Common myeloid progenitor, CD34-positive (primary cell): ENCODE results near the gene MEGF11.

Experiments
- CTCF ChIA-PET: fragments of 350-600 bp; sonication (Branson Sonifier 250); formaldehyde crosslinking; loops from one replicate; lab custom pipeline; 2021; ENCODE audit warnings: antibody characterized with exemption; lab: Charles Lee
- POLR2A ChIA-PET: fragments of 350-600 bp; sonication (Branson Sonifier 250); formaldehyde crosslinking; loops from one replicate; lab custom pipeline; 2021; ENCODE audit warnings: antibody characterized with exemption; lab: Charles Lee
- DNase-seq, 3 donors: peaks; one replicate each; pipeline versions ENCODE4 v3.0.0 to v3.0.0-alpha.2; 2013
- H3K27ac ChIP-seq, 2 experiments: 1 replicate in 1 of 2; 2 replicates in 1 of 2; pipeline ENCODE4 v1.7.0; 2013; ENCODE audit warnings: inconsistent platforms in 2 of 2, low read length in 2 of 2, mild to moderate bottlenecking in 2 of 2, low read depth in 1 of 2, moderate library complexity in 1 of 2; ENCODE audit not compliant: severe bottlenecking in 2 of 2, insufficient read depth in 1 of 2, poor library complexity in 1 of 2
- H3K27me3 ChIP-seq, 5 experiments: replicated peaks in 2 of 5; 1 replicate in 3 of 5; 2 replicates in 2 of 5; pipeline versions ENCODE4 v1.6.1 to v1.7.0; 2013; ENCODE audit warnings: low read length in 4 of 5, mild to moderate bottlenecking in 2 of 5, moderate library complexity in 2 of 5, inconsistent platforms in 1 of 5; ENCODE audit not compliant: insufficient read depth in 5 of 5, control insufficient read depth in 4 of 5
- H3K36me3 ChIP-seq, 4 experiments: 1 replicate in 2 of 4; 2 replicates in 2 of 4; pipeline versions ENCODE4 v1.6.1 to v1.7.0; 2013; ENCODE audit warnings: low read length in 3 of 4, control low read depth in 1 of 4, mild to moderate bottlenecking in 1 of 4; ENCODE audit not compliant: control insufficient read depth in 4 of 4, insufficient read depth in 4 of 4
- H3K4me1 ChIP-seq, 4 experiments: 1 replicate in 3 of 4; 2 replicates in 1 of 4; pipeline versions ENCODE4 v1.6.1 to v1.7.1; 2013; ENCODE audit warnings: low read length in 3 of 4, mild to moderate bottlenecking in 3 of 4, control low read depth in 1 of 4, inconsistent platforms in 1 of 4, moderate library complexity in 1 of 4; ENCODE audit not compliant: control insufficient read depth in 4 of 4, insufficient read depth in 4 of 4; ENCODE audit errors: control extremely low read depth in 1 of 4
- H3K4me3 ChIP-seq, 7 experiments: 1 replicate in 4 of 7; 2 replicates in 3 of 7; pipeline versions ENCODE4 v1.5.1 to v1.7.0; 2013; ENCODE audit warnings: mild to moderate bottlenecking in 7 of 7, low read length in 6 of 7, moderate library complexity in 6 of 7, inconsistent platforms in 2 of 7, low read depth in 2 of 7, control low read depth in 1 of 7; ENCODE audit not compliant: insufficient read depth in 4 of 7, control insufficient read depth in 1 of 7; ENCODE audit errors: extremely low read depth in 1 of 7
- H3K9me3 ChIP-seq, 5 experiments: 1 replicate in 4 of 5; 2 replicates in 1 of 5; pipeline versions ENCODE4 v1.6.1 to v1.7.1; 2013; ENCODE audit warnings: low read length in 4 of 5, mild to moderate bottlenecking in 2 of 5, inconsistent platforms in 1 of 5, low read depth in 1 of 5, moderate library complexity in 1 of 5; ENCODE audit not compliant: control insufficient read depth in 4 of 5, insufficient read depth in 2 of 5; ENCODE audit errors: control extremely low read depth in 1 of 5
- WGBS: methylation state at CpG from one replicate; pipeline ENCODE4 v1.1.5; 2013; ENCODE audit not compliant: insufficient coverage; 5-methylcytosine and 5-hydroxymethylcytosine counted together

Gene MEGF11

GRCh38 chr15:66171841-66172240 is 81.7 kb downstream of the MEGF11 start:
- H3K9me3 ChIP-seq = no peaks in the 10 kb centered on the region
- WGBS = 96% methylated on average over 13 of the region's 13 CpGs
- peaks cover 0 to 5% (median 0%) of the 10 kb centered on the region in 5 experiments for H3K27me3 ChIP-seq
- H3K27ac ChIP-seq = no peak overlapping the region
- no peak for DNase-seq
- ChIA-PET CTCF (interaction anchor here (2.0 kb wide), 1 partner anchor 11 kb away, joined by 5 read pairs; no protein-coding TSS in a partner anchor), POLR2A (no interaction called here)
- no peak overlapping the region for H3K4me3 ChIP-seq
- H3K36me3 ChIP-seq = no peaks in the 10 kb centered on the region
- H3K4me1 ChIP-seq = no peaks in the 10 kb centered on the region

GRCh38 chr15:66170716-66171115 is 82.8 kb downstream of the MEGF11 start:
- H3K36me3 ChIP-seq = no peaks in the 10 kb centered on the region
- H3K27ac ChIP-seq = no peak overlapping the region
- no peak for DNase-seq
- H3K27me3 ChIP-seq = peaks cover 0 to 5% (median 0%) of the 10 kb centered on the region in 5 experiments
- no peaks in the 10 kb centered on the region for H3K9me3 ChIP-seq
- CTCF ChIA-PET = interaction anchor here (2.0 kb wide), 2 partner anchors 10 to 20 kb away, joined by 5 to 9 read pairs; no protein-coding TSS in a partner anchor
- no peak overlapping the region for H3K4me3 ChIP-seq
- POLR2A ChIA-PET = no interaction called here
- 96% methylated on average over 4 of the region's 5 CpGs for WGBS
- no peaks in the 10 kb centered on the region for H3K4me1 ChIP-seq

GRCh38 chr15:66170042-66170441 is 83.5 kb downstream of the MEGF11 start:
- Histone ChIP-seq H3K4me3 (no peak overlapping the region), H3K36me3 (no peaks in the 10 kb centered on the region), H3K4me1 (no peaks in the 10 kb centered on the region), H3K9me3 (no peaks in the 10 kb centered on the region), H3K27me3 (peaks cover 0 to 5% (median 0%) of the 10 kb centered on the region in 5 experiments), H3K27ac (no peak overlapping the region)
- CTCF ChIA-PET = interaction anchor here (2.0 kb wide), 2 partner anchors 9 to 21 kb away, joined by 5 to 9 read pairs; no protein-coding TSS in a partner anchor
- no peak for DNase-seq
- POLR2A ChIA-PET = interaction anchor here (0.6 kb wide), 3 partner anchors 18 to 108 kb away, joined by 3 to 6 read pairs (median 5); no protein-coding TSS in a partner anchor
- no CpG with 5 or more reads among the region's 4 CpGs for WGBS

GRCh38 chr15:66169625-66170024 is 83.9 kb downstream of the MEGF11 start:
- H3K4me3 ChIP-seq = no peak overlapping the region
- H3K36me3 ChIP-seq = no peaks in the 10 kb centered on the region
- H3K27me3 ChIP-seq = peaks cover 0 to 5% (median 0%) of the 10 kb centered on the region in 5 experiments
- 97% methylated on average over 13 of the region's 13 CpGs for WGBS
- H3K9me3 ChIP-seq = no peaks in the 10 kb centered on the region
- CTCF ChIA-PET = interaction anchor here (2.0 kb wide), 1 partner anchor 21 kb away, joined by 9 read pairs; no protein-coding TSS in a partner anchor
- POLR2A ChIA-PET = interaction anchor here (0.6 kb wide), 3 partner anchors 18 to 108 kb away, joined by 3 to 6 read pairs (median 5); no protein-coding TSS in a partner anchor
- no peak for DNase-seq
- no peaks in the 10 kb centered on the region for H3K4me1 ChIP-seq
- no peak overlapping the region for H3K27ac ChIP-seq

- WGBS = 97% methylated on average over 12 of the region's 12 CpGs
- no peak overlapping the region for H3K4me3 ChIP-seq
- POLR2A ChIA-PET = no interaction called here
- H3K36me3 ChIP-seq = no peaks in the 10 kb centered on the region
- CTCF ChIA-PET = interaction anchor here (2.0 kb wide), 1 partner anchor 22 kb away, joined by 9 read pairs; no protein-coding TSS in a partner anchor
- no peak for DNase-seq
- no peaks in the 10 kb centered on the region for H3K9me3 ChIP-seq
- no peaks in the 10 kb centered on the region for H3K4me1 ChIP-seq
- no peak overlapping the region for H3K27ac ChIP-seq
- peaks cover 0 to 5% (median 0%) of the 10 kb centered on the region in 5 experiments for H3K27me3 ChIP-seq
These were observed 84.5 kb downstream of the MEGF11 start for GRCh38 chr15:66169023-66169422.

- POLR2A ChIA-PET = no interaction called here
- CTCF ChIA-PET = interaction anchor here (0.7 kb wide), 1 partner anchor 10 kb away, joined by 3 read pairs; no protein-coding TSS in a partner anchor
- Histone ChIP-seq H3K4me1 (no peaks in the 10 kb centered on the region), H3K27ac (no peak overlapping the region), H3K4me3 (no peak overlapping the region), H3K9me3 (no peaks in the 10 kb centered on the region), H3K27me3 (peaks cover 0 to 2% (median 0%) of the 10 kb centered on the region in 5 experiments), H3K36me3 (no peaks in the 10 kb centered on the region)
- DNase-seq = no peak
- 97% methylated on average over 7 of the region's 7 CpGs for WGBS
These were observed 85.7 kb downstream of the MEGF11 start for GRCh38 chr15:66167854-66168253.

- ChIA-PET CTCF (interaction anchor here (0.9 to 1.5 kb wide), 4 partner anchors 9 to 21 kb away, joined by 3 to 4 read pairs (median 3); no protein-coding TSS in a partner anchor), POLR2A (interaction anchor here (0.7 kb wide), 1 partner anchor 49 kb away, joined by 3 read pairs; no protein-coding TSS in a partner anchor)
- WGBS = 96% methylated on average over 6 of the region's 6 CpGs
- H3K36me3 ChIP-seq = no peaks in the 10 kb centered on the region
- H3K27ac ChIP-seq = no peak overlapping the region
- no peak overlapping the region for H3K4me3 ChIP-seq
- no peak for DNase-seq
- peaks cover 0 to 2% (median 0%) of the 10 kb centered on the region in 5 experiments for H3K27me3 ChIP-seq
- no peaks in the 10 kb centered on the region for H3K4me1 ChIP-seq
- no peaks in the 10 kb centered on the region for H3K9me3 ChIP-seq
These were observed 87.7 kb downstream of the MEGF11 start for GRCh38 chr15:66165856-66166255.
